Effector memory CD8-positive, alpha-beta T cell (primary cell): Measurements from ENCODE around the gene MYO1B.

Source experiments
- ATAC-seq: fragments of 150-1000 bp; cut with Tn5 transposase; replicated peaks from 2 replicates; pipeline ENCODE4 v1.10.0; 2021; ENCODE audit warnings: mild to moderate bottlenecking, moderate library complexity
- DNase-seq, 3 experiments: peaks; one replicate each; pipeline ENCODE4 v3.0.0; 2021
- H3K27ac Mint-ChIP-seq, 2 donors: one replicate each; pipeline ENCODE4 v1.8.0; 2022; ENCODE audit warnings: mild to moderate bottlenecking in 2 of 2, mixed read lengths in 2 of 2, moderate library complexity in 2 of 2
- H3K27me3 Mint-ChIP-seq, 2 donors: one replicate each; pipeline ENCODE4 v1.8.0; 2022; ENCODE audit warnings: mixed read lengths in 2 of 2
- H3K36me3 Mint-ChIP-seq: one replicate; pipeline ENCODE4 v1.8.0; 2022; ENCODE audit warnings: mild to moderate bottlenecking, moderate library complexity, mixed read lengths; ENCODE audit not compliant: insufficient read depth
- H3K4me1 Mint-ChIP-seq, 2 donors: one replicate each; pipeline ENCODE4 v1.8.0; 2022; ENCODE audit warnings: low read depth in 2 of 2, mixed read lengths in 2 of 2
- H3K4me3 Mint-ChIP-seq, 2 donors: one replicate each; pipeline ENCODE4 v1.8.0; 2022; ENCODE audit warnings: mild to moderate bottlenecking in 2 of 2, mixed read lengths in 2 of 2, moderate library complexity in 2 of 2
- H3K9me3 Mint-ChIP-seq, 2 donors: one replicate each; pipeline ENCODE4 v1.8.0; 2022; ENCODE audit warnings: mixed read lengths in 2 of 2

MYO1B gene

DNA sequence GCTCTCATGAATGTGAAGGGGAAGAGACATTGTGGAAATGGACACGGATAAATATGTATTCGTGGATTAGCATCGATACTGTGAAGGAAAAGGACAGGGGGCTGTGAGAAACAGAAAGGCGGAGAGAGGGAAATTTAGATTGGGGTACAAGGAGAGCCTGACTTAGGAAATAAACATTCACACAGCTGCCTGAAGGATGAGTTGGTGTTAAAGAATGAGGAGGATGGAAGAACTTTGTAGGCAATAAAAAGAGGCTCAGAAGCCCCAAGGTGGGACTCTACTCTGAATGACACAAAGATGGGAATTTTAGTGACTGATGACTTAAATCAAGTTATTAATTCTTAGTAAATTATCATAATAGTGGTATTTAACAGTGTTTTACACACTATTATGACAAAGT, 10.1 kb downstream of the MYO1B start:
- no peaks in the 10 kb centered on the region for H3K4me1 Mint-ChIP-seq
- H3K27me3 Mint-ChIP-seq: peaks cover 0 to 9% of the 10 kb centered on the region in 2 donors
- ATAC-seq (no peak), DNase-seq (no peak)
- no peak overlapping the region for H3K4me3 Mint-ChIP-seq
- H3K9me3 Mint-ChIP-seq: no peaks in the 10 kb centered on the region
- peaks cover 3% of the 10 kb centered on the region for H3K36me3 Mint-ChIP-seq
- no peak overlapping the region for H3K27ac Mint-ChIP-seq

DNA sequence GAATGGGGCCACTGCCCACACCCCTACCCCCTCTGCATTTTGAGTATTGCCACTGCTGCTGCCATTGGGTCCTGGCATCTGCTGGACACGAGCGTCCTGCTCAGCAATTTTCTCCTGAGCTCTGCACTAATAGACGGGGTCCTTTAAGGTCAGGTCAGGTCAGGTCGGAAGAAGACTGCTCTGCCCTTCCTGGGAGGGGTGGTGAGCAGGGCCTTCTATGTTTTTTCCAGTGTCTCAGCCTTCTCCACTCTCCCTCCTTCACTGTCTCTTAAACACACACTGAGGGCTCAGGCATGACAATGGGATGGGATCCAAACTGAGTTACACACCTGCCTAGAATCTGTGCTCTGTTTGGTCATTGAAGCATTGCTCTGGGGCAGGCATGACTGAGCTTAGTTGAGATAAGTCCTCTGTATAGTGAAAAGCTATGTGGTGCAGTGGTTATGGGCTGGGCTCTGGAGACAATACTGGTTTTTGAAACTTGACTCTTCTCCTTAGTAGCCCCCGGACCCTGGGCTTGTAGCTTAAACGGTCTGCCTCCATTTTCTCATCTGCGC, 10.6 kb downstream of the MYO1B start:
- DNase-seq (no peak), ATAC-seq (no peak)
- H3K4me3 Mint-ChIP-seq: no peak overlapping the region
- H3K27me3 Mint-ChIP-seq: peaks cover 0 to 9% of the 10 kb centered on the region in 2 donors
- H3K27ac Mint-ChIP-seq: no peak overlapping the region
- no peaks in the 10 kb centered on the region for H3K9me3 Mint-ChIP-seq
- H3K36me3 Mint-ChIP-seq: peaks cover 3% of the 10 kb centered on the region
- no peaks in the 10 kb centered on the region for H3K4me1 Mint-ChIP-seq

DNA sequence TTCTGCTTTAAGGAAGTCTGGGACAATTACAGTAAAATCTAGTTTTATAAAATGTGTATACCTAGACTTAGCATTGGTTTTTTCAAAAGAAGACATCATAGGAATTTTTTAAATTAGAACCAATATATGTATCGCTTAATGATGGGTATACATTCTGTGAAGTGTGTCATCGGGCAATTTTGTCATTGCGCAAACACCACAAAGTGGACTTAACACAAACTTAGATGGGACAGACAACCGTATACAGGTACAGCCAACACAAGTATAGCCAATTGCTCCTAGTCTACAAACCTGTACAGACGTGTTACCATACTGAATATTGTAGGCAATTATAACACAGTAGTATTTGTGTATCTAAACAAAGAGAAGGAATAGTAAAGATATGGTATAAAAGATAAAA, 12.7 kb downstream of the MYO1B start:
- DNase-seq: no peak
- Mint-ChIP-seq H3K4me3 (no peak overlapping the region), H3K27me3 (peaks cover 0 to 9% of the 10 kb centered on the region in 2 donors), H3K4me1 (no peaks in the 10 kb centered on the region), H3K36me3 (peaks cover 3% of the 10 kb centered on the region), H3K9me3 (no peaks in the 10 kb centered on the region), H3K27ac (no peak overlapping the region)
- ATAC-seq: no peak

DNA sequence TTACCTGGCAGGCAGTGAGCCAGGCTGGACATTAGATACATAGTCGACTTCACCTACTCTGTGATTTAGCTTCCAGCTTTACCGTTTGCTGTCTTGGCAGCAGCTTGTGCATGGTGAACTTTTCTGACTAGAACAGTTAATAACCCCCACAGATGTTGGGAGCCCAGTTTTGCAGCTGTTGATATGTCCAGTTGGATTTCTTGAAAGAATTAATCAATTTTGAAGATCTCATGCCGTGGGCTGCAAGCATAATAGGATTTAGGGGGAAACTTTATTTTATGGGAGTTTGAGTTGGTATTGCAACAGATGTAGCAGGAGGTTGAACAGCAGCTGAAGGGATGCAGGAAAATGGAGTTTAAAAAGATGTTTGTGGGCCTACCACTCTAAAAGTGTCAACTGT, 13.8 kb downstream of the MYO1B start:
- Mint-ChIP-seq H3K36me3 (peaks cover 3% of the 10 kb centered on the region), H3K27me3 (peaks cover 0 to 9% of the 10 kb centered on the region in 2 donors), H3K9me3 (no peaks in the 10 kb centered on the region), H3K27ac (no peak overlapping the region), H3K4me3 (no peak overlapping the region), H3K4me1 (no peaks in the 10 kb centered on the region)
- ATAC-seq: no peak
- no peak for DNase-seq

DNA sequence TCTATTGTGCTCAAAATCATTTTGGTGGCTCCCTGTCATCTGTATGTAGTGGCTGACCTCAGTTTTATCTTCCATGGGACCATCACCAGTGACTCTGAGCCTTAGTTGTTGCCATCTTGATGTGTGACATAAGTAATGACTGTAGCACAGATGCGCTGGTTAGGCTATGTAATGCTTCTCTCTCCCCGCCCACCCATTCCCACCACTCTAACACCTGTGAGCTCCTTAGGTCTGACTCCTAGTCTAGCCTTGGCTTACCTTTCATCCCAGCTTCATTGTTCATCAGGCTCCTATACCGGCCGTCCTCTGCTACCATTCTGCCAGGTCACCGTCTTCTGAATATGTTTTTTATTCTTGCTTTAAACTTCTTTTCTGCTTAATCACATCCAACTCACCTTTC, 17.2 kb downstream of the MYO1B start:
- H3K36me3 Mint-ChIP-seq: no peaks in the 10 kb centered on the region
- ATAC-seq (no peak), DNase-seq (no peak)
- H3K27me3 Mint-ChIP-seq: peaks cover 0 to 5% of the 10 kb centered on the region in 2 donors
- H3K9me3 Mint-ChIP-seq: no peaks in the 10 kb centered on the region
- H3K4me1 Mint-ChIP-seq: no peaks in the 10 kb centered on the region
- H3K4me3 Mint-ChIP-seq: no peak overlapping the region
- H3K27ac Mint-ChIP-seq: no peak overlapping the region

DNA sequence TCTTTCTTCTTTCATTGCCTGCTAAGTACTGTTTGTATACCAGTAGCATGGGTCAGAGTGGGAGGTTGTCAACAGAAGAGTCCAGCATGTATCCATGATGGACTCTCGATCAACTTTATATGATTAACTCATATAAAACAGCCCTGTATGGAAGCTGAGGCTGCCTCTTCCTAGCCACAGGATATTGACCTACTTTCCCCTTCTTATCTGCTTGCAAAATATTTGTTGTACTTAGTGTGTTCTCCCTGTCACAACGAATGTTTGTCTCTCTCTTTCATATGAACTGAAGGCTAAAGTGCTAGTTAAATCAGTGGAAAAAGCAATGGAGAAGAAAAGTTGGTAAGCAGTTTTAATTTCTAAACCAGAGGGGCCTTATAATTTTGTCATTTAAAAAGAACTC, 17.8 kb downstream of the MYO1B start:
- Mint-ChIP-seq H3K4me3 (no peak overlapping the region), H3K27ac (no peak overlapping the region), H3K27me3 (peaks cover 5 to 11% of the 10 kb centered on the region in 2 donors), H3K9me3 (no peaks in the 10 kb centered on the region), H3K4me1 (no peaks in the 10 kb centered on the region), H3K36me3 (no peaks in the 10 kb centered on the region)
- no peak for DNase-seq
- ATAC-seq: no peak

DNA sequence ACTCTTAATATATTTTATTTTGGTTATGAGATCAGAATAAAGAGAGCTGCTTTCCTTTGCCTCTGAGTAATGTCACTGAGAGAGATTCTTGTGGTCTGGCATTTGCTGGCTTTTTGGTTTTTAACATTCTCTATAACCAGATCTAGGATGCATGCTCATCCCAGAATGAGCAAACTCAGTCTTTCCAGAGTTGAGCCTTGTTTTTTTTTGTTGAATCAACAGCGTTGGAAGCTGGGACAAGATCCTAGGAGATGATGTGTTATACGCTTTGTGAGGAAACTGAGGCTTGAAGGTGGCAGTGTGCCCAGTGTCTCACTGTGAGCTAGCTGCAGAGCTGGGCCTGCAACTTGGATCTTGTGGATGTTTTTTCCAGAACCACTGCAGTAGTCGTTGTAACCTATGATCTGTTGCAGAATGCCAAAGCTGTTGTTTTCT, 19.5 kb downstream of the MYO1B start:
- no peak for ATAC-seq
- Mint-ChIP-seq H3K9me3 (no peaks in the 10 kb centered on the region), H3K27me3 (peaks cover 20 to 25% of the 10 kb centered on the region in 2 donors), H3K27ac (no peak overlapping the region), H3K36me3 (no peaks in the 10 kb centered on the region), H3K4me3 (no peak overlapping the region), H3K4me1 (no peaks in the 10 kb centered on the region)
- DNase-seq: no peak

DNA sequence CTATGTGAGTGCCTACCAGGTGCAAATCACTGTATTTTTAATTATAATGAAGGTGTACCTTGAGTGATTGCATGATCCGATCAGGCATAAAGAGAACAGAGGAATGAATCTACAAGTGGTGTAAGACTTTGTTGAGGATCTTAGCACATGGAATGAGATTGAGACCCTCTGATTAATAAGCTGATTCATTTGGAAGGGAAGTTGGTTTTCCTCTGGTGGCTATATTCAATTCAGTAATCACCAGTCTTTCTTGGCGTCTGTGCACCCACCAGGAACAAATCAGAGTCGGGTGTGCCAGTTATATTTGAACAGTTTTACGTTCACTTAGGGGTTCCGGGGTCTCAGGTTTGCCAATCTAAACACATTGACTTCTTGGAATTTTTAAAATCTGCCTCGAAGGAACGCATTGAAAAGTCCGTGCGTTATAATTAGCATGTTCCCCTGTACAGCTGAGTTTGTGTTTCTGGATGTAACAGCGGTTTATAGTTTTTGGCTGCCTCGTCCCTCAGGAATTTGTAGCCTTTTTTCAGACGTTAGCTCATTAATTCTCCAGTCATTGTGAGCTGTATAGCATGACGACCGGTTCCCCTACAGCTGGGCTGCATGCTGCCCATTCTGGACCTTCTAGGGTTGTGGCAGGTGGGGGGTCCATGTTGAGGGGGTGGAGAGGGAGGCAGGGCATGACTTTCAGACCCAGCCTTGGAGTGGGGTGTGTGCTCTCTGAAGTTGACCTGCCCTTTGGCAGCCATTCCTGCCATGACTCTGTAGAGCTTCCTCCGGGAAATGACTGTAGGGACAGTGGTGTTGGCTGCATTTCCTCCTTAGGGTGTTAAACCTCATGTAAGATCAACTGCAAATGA, 20.3 kb downstream of the MYO1B start:
- no peaks in the 10 kb centered on the region for H3K36me3 Mint-ChIP-seq
- DNase-seq (no peak), ATAC-seq (no peak)
- H3K27me3 Mint-ChIP-seq: peaks cover 28 to 32% of the 10 kb centered on the region in 2 donors
- H3K4me1 Mint-ChIP-seq: no peaks in the 10 kb centered on the region
- no peak overlapping the region for H3K27ac Mint-ChIP-seq
- no peaks in the 10 kb centered on the region for H3K9me3 Mint-ChIP-seq
- H3K4me3 Mint-ChIP-seq: no peak overlapping the region

DNA sequence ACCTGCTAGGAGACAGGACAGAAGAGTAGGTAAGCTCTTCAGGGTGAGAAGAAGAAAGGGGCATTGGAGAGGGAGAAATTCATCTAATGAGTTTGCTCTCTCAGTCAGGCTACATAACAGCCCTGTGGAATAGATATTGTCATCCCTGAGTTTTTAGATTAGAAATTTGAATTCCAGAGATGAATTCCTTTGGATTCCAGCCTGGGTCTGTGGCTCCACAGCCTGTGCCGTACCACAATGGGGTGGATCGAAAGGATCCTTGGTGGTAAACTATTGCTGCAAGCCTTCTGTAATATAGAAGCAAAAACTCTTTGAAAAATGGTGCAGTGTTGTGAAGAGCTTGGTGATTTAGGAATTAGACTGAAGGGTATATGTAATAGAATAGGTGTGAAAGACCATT, 21.0 kb downstream of the MYO1B start:
- no peaks in the 10 kb centered on the region for H3K36me3 Mint-ChIP-seq
- ATAC-seq (no peak), DNase-seq (no peak)
- H3K9me3 Mint-ChIP-seq: no peaks in the 10 kb centered on the region
- no peaks in the 10 kb centered on the region for H3K4me1 Mint-ChIP-seq
- peaks cover 32% of the 10 kb centered on the region in 2 donors for H3K27me3 Mint-ChIP-seq
- no peak overlapping the region for H3K4me3 Mint-ChIP-seq
- no peak overlapping the region for H3K27ac Mint-ChIP-seq

DNA sequence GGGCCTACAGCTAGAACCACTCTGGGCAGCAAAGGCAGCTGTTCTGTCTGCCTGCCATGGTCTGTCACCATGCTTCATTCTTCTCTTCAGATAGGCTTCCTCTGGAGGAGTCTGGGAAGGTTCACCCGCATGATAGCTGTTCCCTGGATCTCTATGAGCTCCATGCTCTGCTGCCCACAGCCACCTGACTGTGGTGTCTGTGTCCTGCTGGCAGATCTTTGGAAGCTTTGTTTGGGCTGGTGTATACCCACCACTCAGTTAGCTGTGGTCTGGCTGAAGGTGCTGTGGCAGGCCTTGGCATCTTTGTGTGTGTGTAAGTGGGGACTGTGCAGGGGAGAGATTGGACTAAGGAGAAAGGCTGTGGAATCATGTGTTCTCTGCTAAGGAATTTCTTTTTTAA, 23.4 kb downstream of the MYO1B start:
- Mint-ChIP-seq H3K4me1 (no peaks in the 10 kb centered on the region), H3K4me3 (no peak overlapping the region), H3K36me3 (no peaks in the 10 kb centered on the region), H3K27ac (no peak overlapping the region), H3K27me3 (peaks cover 38 to 46% of the 10 kb centered on the region in 2 donors), H3K9me3 (no peaks in the 10 kb centered on the region)
- no peak for ATAC-seq
- no peak for DNase-seq

DNA sequence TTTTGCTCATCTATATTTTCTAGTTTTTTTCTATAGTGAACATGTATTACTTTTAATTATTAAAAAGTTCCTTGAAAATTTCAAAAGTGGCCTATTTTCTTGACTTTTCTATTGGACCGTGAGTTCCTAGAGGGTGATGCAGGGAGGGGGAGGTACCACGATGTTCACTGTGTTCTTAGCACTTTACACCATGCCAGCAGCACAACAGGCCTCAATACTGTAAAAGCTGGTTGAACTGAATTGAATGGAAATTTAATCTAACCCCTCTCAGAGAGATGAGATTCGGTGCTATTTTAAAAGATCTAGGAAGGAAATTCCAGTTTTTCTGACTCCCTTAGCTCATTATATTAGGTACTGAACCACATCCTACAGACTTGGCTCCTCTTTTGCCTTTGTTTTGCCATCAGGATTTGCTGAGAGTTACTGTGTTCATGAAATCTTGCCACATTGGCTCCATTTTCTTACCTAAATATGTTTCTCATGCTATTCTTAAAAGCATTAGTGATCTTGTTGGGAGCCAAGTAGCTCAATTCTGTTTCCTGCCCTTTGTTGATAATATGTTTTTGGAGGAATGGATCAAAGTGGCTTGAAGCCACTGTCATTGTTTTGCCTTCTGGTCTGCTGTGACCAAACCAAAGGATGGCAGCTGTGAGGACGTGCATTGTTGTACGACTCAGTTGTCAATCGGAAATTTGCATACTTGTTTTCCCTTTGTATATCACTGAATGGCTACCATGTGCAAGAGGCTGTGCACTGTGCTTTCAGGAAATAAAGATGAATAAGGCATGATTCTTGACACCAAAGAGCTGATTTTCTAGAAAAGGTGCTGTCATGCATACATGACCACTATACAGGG, 25.3 kb downstream of the MYO1B start:
- Mint-ChIP-seq H3K4me1 (no peaks in the 10 kb centered on the region), H3K9me3 (no peaks in the 10 kb centered on the region), H3K27ac (no peak overlapping the region), H3K27me3 (peaks cover 48 to 59% of the 10 kb centered on the region in 2 donors), H3K36me3 (no peaks in the 10 kb centered on the region), H3K4me3 (no peak overlapping the region)
- DNase-seq (no peak), ATAC-seq (no peak)

DNA sequence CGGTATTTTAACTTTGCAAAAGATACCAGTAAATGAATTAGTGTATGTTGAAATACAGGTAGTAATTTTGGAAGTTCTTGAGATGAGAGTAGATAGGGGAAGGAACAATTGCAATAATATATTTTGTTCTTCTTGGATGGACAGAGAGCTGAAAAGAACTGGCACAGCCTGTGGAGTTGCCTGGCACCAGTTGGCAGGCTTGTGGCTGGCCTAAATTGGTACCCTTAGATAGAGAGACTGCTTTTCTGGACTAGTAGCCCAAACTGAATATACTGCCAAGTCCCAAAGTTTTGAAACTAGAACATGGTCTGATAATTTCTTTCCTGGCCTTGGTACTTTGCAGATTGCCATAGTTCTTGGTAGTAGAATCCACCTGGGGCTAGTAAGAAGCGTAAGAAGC, 26.9 kb downstream of the MYO1B start:
- Mint-ChIP-seq H3K36me3 (no peaks in the 10 kb centered on the region), H3K27me3 (peaks cover 59 to 71% of the 10 kb centered on the region in 2 donors), H3K27ac (no peak overlapping the region), H3K4me1 (no peaks in the 10 kb centered on the region), H3K9me3 (no peaks in the 10 kb centered on the region), H3K4me3 (no peak overlapping the region)
- DNase-seq (no peak), ATAC-seq (no peak)

DNA sequence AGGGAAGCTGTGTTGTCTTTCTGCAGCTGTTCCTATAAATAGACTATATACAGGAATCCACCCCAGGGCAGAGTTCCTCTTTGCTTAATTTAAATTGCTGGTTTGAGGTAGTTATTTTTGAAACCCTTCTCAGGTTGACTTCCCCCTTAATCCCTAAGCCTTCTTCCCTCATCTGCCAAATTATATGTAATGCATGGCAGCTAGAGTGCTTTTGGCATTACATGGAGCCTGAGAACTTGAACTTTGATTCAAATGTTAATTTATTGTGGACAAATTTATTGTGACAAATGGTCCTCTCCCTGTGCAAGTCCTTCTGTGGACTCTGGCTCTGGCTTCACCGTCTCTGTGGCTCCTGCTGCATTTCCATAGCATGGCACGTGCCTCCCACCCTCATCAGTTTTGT, 29.2 kb downstream of the MYO1B start:
- H3K9me3 Mint-ChIP-seq: no peaks in the 10 kb centered on the region
- H3K4me3 Mint-ChIP-seq: no peak overlapping the region
- ATAC-seq: no peak
- peaks cover 55 to 61% of the 10 kb centered on the region in 2 donors for H3K27me3 Mint-ChIP-seq
- no peaks in the 10 kb centered on the region for H3K4me1 Mint-ChIP-seq
- DNase-seq: no peak
- no peak overlapping the region for H3K27ac Mint-ChIP-seq
- no peaks in the 10 kb centered on the region for H3K36me3 Mint-ChIP-seq
